Kidney epithelial cell (primary cell): ENCODE measurements around the gene TMEM134. TPM values are rescaled to one million over a fixed set of nuclear protein-coding genes. Genes with fewer than 3 reads are reported as not detected.

ENCODE experiments used
- DNase-seq: peaks from one replicate; pipeline ENCODE4 v3.0.0-alpha.2; 2010; ENCODE audit warnings: low read depth
- H3K27me3 ChIP-seq: 2 replicates; pipeline ENCODE4 v1.6.0; 2011; ENCODE audit warnings: low read length; ENCODE audit not compliant: control insufficient read depth, insufficient read depth
- H3K36me3 ChIP-seq: 2 replicates; pipeline ENCODE4 v1.5.1; 2011; ENCODE audit warnings: low read length; ENCODE audit not compliant: control insufficient read depth, insufficient read depth
- H3K4me3 ChIP-seq: 2 replicates; pipeline ENCODE4 v1.5.1; 2011; ENCODE audit warnings: low read depth, mild to moderate bottlenecking, control low read depth, low read length
- CTCF ChIP-seq: IDR thresholded peaks from 2 replicates; pipeline ENCODE4 v1.5.1; 2011; ENCODE audit warnings: mild to moderate bottlenecking, moderate library complexity, low read length, control low read depth, inconsistent platforms; ENCODE audit not compliant: insufficient read depth, poor library complexity, severe bottlenecking
- total RNA-seq: library from RNA; depleted of rRNA; stranded (reverse); fragments of >200 nt; gene quantifications from 2 replicates; pipeline ENCODE4 v1.2.3, GENCODE V29; 2015

TMEM134 gene
- total RNA-seq, 1 donor from 2014 or later = 102 TPM

GRCh38 chr11:67457453-67457852, 11.6 kb downstream of the TMEM134 start:
- H3K27me3 ChIP-seq = peaks cover 4% of the 10 kb centered on the region
- no peaks in the 10 kb centered on the region for H3K36me3 ChIP-seq
- no peak for TF ChIP-seq CTCF
- H3K4me3 ChIP-seq = no peak overlapping the region
- DNase-seq = no peak

DNA sequence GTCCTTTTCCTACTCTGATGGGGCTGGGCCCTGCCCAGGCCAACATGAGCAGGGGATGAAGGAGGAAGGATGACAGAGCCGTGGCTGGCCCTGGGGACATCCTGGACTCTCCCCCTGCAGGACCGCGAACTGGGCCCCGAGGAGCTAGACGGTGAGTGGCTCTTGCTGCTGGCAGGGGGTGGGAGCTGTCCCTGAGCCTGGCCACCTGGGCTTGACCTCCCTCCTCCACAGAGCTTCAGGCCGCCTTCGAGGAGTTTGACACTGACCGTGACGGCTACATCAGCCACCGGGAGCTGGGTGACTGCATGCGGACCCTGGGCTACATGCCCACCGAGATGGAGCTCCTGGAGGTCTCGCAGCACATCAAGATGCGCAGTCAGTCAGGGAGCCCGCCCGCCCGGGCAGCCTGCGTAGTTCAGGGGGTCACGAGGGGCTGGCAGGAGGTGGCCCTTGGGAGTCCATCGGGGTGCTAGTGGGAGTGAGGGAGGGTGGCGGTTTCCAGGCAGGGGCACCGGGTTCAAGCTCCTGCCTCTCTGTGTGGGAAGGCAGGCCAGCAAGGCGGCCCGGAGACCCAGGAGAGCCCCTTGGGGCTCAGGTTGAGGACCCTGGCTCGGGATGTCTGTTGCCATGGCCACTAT, 12.9 kb downstream of the TMEM134 start:
- Histone ChIP-seq H3K36me3 (no peaks in the 10 kb centered on the region), H3K27me3 (peaks cover 4% of the 10 kb centered on the region)
- DNase-seq = no peak

DNA sequence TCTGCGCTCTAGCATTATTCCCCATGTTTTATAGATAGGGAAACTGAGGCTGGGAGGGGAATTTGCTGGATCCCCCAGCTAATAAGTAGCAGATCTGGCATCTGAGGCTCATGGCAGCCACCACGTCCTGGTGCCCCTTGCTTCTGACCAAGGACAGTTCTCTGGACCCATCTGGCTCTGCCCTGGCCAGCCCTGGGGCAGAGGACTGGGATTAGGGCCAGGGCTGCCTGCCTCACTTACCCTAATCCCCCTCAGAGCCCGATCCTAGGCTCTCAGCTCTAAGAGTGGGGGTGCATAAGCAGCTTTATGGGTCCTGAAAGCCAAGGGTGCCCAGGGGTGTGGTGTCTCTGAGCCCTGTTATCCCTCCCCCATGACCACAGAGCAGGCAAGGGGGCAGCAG, 14.0 kb downstream of the TMEM134 start, which contains the start of gene CABP4:
Gene CABP4, plus strand, starts transcription at position 301 of the 400 bp plus-strand sequence. Its CDS starts 70 bp downstream, at position 371.
- H3K27me3 ChIP-seq = peaks cover 4% of the 10 kb centered on the region
- no peak within 1 kb of the TSS for H3K4me3 ChIP-seq
- no peaks in the 10 kb centered on the region for H3K36me3 ChIP-seq
- DNase-seq = no peak
- TF ChIP-seq CTCF = no peak

More for the DNA sequence above, 12.9 kb downstream of the TMEM134 start:
- TF ChIP-seq CTCF = no peak
- no peak overlapping the region for H3K4me3 ChIP-seq

- DNase-seq = no peak
- peaks cover 4% of the 10 kb centered on the region for H3K27me3 ChIP-seq
- TF ChIP-seq CTCF = no peak
- H3K36me3 ChIP-seq = no peaks in the 10 kb centered on the region
- no peak overlapping the region for H3K4me3 ChIP-seq
Observed at GRCh38 chr11:67453816-67454732, 15.0 kb downstream of the TMEM134 start.

DNA sequence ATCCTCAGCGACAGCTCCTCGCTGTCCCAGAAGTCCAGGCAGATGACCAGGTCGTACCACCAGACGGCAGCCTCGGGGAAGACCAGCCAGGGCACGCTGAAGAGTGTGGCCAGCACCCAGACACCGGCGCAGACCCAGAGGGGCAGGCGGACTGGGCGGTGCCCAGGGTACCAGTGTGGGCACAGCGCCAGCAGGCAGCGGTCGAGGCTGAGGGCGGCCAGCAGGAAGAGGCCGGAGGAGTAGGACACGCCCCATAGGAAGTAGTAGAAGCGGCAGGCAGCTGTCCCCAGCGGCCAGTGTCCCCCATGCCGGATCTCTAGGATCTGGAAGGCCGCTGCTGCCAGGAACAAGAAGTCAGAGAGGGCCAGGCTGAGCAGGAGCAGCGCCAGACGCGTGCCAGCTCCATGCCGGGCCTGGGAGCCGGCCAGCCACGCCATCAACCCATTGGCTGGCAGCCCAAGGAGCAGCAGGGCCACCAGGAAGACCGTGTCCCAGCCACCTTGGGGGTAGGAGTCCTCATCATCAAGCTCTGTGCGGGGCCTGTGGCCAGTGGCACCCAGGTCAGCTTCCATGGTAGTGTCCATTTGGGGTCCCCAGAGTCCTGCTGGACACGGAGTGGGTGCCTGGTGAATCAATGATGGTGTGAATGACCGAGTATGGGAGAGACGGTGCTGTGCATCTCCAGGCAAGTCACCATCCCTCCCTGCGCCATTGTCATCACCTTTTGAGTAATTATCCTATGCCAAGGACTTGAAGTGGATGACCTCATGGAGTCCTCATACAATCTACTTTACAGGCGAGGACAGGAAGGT, 16.7 kb downstream of the TMEM134 start, which contains the start of gene GPR152:
Gene GPR152, minus strand, starts transcription at position 589 of the 812 bp plus-strand sequence. Its CDS starts 5 bp downstream, at position 584.
- peaks cover 4% of the 10 kb centered on the region for H3K27me3 ChIP-seq
- no peaks in the 10 kb centered on the region for H3K36me3 ChIP-seq
- no peak for DNase-seq
- no peak within 1 kb of the TSS for H3K4me3 ChIP-seq
- no peak for TF ChIP-seq CTCF
